Mammary epithelial cell (primary cell): ENCODE measurements around the gene PIP4K2A.

Experiments used
- EZH2 ChIP-seq: IDR thresholded peaks from 2 replicates; pipeline ENCODE4 v1.6.1; 2012; ENCODE audit warnings: low read length, inconsistent platforms, borderline replicate concordance
- TF ChIP-seq, protein P1 (sequence below), 2 donors: IDR thresholded peaks in 1 of 2; conservative IDR thresholded peaks in 1 of 2; 2 replicates each; pipeline ENCODE4 v1.5.1; 2011 to 2012; ENCODE audit warnings: inconsistent platforms in 2 of 2, low read length in 2 of 2, mild to moderate bottlenecking in 2 of 2, control low read depth in 1 of 2, low read depth in 1 of 2; ENCODE audit not compliant: insufficient read depth in 1 of 2; ENCODE audit errors: extremely low read depth in 1 of 2

- TF ChIP-seq, protein P1, sequence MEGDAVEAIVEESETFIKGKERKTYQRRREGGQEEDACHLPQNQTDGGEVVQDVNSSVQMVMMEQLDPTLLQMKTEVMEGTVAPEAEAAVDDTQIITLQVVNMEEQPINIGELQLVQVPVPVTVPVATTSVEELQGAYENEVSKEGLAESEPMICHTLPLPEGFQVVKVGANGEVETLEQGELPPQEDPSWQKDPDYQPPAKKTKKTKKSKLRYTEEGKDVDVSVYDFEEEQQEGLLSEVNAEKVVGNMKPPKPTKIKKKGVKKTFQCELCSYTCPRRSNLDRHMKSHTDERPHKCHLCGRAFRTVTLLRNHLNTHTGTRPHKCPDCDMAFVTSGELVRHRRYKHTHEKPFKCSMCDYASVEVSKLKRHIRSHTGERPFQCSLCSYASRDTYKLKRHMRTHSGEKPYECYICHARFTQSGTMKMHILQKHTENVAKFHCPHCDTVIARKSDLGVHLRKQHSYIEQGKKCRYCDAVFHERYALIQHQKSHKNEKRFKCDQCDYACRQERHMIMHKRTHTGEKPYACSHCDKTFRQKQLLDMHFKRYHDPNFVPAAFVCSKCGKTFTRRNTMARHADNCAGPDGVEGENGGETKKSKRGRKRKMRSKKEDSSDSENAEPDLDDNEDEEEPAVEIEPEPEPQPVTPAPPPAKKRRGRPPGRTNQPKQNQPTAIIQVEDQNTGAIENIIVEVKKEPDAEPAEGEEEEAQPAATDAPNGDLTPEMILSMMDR (conservative IDR thresholded peaks at IDR 0.05 in 1 of 2, IDR thresholded peaks at IDR 0.05 in 1 of 2; ENCODE audit: extremely low read depth in 1 of 2, insufficient read depth in 1 of 2, low read depth in 1 of 2, low read length in 2 of 2) = no peak
- no peak for TF ChIP-seq EZH2
These were observed 115.9 kb downstream of the PIP4K2A start for GRCh38 chr10:22598478-22598877.
